OCI-LY1 (cell line): ENCODE measurements around the gene FNDC11.

ENCODE experiments used
- EZH2 ChIP-seq: fragments of 200-600 bp; sonication (generic), shearing (Covaris generic); IDR thresholded peaks from 2 replicates; pipeline ENCODE4 v1.8.0; 2017; ENCODE audit warnings: borderline replicate concordance, mixed run types, mild to moderate bottlenecking, antibody characterized with exemption, low read length, moderate library complexity, mixed read lengths
- TF ChIP-seq, protein P1 (sequence below): fragments of 200-600 bp; sonication (generic), shearing (Covaris generic); IDR thresholded peaks from 2 replicates; pipeline ENCODE4 v1.5.1; 2017; ENCODE audit warnings: mild to moderate bottlenecking, antibody characterized with exemption, low read length, moderate library complexity, mixed read lengths

DNA sequence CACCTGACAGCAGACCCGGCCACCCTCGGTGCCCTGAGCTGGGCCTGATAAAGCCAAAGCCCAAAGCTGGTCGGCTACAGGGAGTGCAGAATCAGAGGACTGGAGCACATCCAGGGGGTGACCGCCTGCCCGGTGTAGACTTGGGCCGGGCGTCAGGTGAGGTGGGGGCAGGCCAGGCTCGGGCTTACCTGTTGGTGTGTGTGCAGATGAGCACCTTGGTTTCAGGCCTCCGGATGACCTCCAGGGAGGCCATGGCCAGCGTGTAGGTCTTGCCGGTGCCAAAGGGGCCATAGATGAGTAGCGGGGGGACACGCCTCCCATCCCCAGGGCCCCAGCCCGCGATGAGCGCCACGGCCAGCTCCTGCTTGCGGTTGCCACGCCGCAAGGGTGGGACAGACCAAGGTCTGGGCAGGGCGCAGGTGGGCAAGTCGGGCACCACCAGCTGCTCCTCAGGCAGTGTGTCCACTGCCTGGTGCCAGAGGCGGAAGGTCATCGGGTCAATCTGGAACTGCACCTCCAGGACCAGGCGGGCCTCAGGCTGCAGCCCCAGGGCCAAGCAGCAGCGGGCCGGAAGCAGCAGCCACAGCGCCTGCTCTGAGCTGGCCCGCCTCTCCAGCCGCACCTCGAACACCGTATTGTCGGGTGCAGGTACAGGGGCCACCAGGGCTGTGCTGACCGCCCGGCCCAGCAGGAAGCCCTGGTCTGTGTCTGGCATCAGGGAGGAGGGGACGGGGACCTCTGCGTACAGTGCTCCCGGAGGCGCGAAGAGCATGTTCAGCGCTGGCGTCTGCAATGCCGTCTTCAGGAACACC lies 14.4 kb downstream of the FNDC11 start:
- TF ChIP-seq, protein P1, sequence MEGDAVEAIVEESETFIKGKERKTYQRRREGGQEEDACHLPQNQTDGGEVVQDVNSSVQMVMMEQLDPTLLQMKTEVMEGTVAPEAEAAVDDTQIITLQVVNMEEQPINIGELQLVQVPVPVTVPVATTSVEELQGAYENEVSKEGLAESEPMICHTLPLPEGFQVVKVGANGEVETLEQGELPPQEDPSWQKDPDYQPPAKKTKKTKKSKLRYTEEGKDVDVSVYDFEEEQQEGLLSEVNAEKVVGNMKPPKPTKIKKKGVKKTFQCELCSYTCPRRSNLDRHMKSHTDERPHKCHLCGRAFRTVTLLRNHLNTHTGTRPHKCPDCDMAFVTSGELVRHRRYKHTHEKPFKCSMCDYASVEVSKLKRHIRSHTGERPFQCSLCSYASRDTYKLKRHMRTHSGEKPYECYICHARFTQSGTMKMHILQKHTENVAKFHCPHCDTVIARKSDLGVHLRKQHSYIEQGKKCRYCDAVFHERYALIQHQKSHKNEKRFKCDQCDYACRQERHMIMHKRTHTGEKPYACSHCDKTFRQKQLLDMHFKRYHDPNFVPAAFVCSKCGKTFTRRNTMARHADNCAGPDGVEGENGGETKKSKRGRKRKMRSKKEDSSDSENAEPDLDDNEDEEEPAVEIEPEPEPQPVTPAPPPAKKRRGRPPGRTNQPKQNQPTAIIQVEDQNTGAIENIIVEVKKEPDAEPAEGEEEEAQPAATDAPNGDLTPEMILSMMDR, result no peak
- TF ChIP-seq EZH2, result no peak
